Neural cell (in vitro differentiated cells): Measurements from ENCODE around the gene RELN. TPM values are rescaled to one million over a fixed set of nuclear protein-coding genes. Genes with fewer than 3 reads are reported as not detected.
"Not testable (repeated sequence)": the region's sequence is repeated elsewhere in the genome, so short reads cannot be mapped to it uniquely, and the experiment has no call there.

Source experiments
- H2AFZ ChIP-seq: fragments of 200-600, 300-800 bp; sonication (generic), shearing (Covaris generic); 2 replicates; pipeline ENCODE4 v1.6.0; 2014; ENCODE audit warnings: low read depth, mild to moderate bottlenecking, antibody characterized with exemption, low read length, moderate library complexity
- H3F3A ChIP-seq: fragments of 200-600 bp; shearing (Covaris generic); 2 replicates; pipeline ENCODE4 v1.6.1; 2016; ENCODE audit warnings: mild to moderate bottlenecking, moderate library complexity, mixed read lengths, antibody characterized with exemption, low read length; ENCODE audit not compliant: insufficient read depth, poor library complexity, severe bottlenecking
- H3K27ac ChIP-seq: fragments of 200-600, 300-800 bp; sonication (generic), shearing (Covaris generic); 2 replicates; pipeline ENCODE4 v1.5.1; 2014; ENCODE audit warnings: mild to moderate bottlenecking, low read length, moderate library complexity
- H3K27me3 ChIP-seq: fragments of 300-800, 200-600 bp; sonication (generic), shearing (Covaris generic); 2 replicates; pipeline ENCODE4 v1.6.0; 2014; ENCODE audit warnings: mild to moderate bottlenecking, low read depth, low read length, moderate library complexity; ENCODE audit not compliant: insufficient read depth
- H3K36me3 ChIP-seq: fragments of 300-800, 200-600 bp; sonication (generic), shearing (Covaris generic); 2 replicates; pipeline ENCODE4 v1.5.1; 2014; ENCODE audit warnings: mild to moderate bottlenecking, antibody characterized with exemption, low read length, moderate library complexity; ENCODE audit not compliant: insufficient read depth
- H3K4me2 ChIP-seq: fragments of 300-800, 200-600 bp; sonication (generic), shearing (Covaris generic); 2 replicates; pipeline ENCODE4 v1.6.0; 2014; ENCODE audit warnings: mild to moderate bottlenecking, low read length
- H3K4me3 ChIP-seq: fragments of 300-800, 200-600 bp; sonication (generic), shearing (Covaris generic); 2 replicates; pipeline ENCODE4 v1.5.1; 2014; ENCODE audit warnings: mild to moderate bottlenecking, low read length, moderate library complexity
- H3K79me2 ChIP-seq: fragments of 200-600 bp; shearing (Covaris generic); replicated peaks from 2 replicates; pipeline ENCODE4 v1.6.0; 2014; ENCODE audit warnings: mild to moderate bottlenecking, low read length, moderate library complexity; ENCODE audit not compliant: insufficient read depth
- H3K9ac ChIP-seq: fragments of 300-800, 200-600 bp; sonication (generic), shearing (Covaris generic); 2 replicates; pipeline ENCODE4 v1.6.1; 2016; ENCODE audit warnings: mild to moderate bottlenecking, low read length, mixed read lengths
- H3K9me2 ChIP-seq: fragments of 200-600 bp; shearing (Covaris generic); 2 replicates; pipeline ENCODE4 v1.6.1; 2016; ENCODE audit warnings: mild to moderate bottlenecking, low read length, mixed read lengths; ENCODE audit not compliant: insufficient read depth
- H3K9me3 ChIP-seq: fragments of 200-600, 300-800 bp; sonication (generic), shearing (Covaris generic); 2 replicates; pipeline ENCODE4 v1.6.1; 2016; ENCODE audit warnings: mild to moderate bottlenecking, mixed run types, low read length, moderate library complexity, mixed read lengths
- H4K20me1 ChIP-seq: fragments of 200-600 bp; shearing (Covaris generic); 2 replicates; pipeline ENCODE4 v1.6.1; 2016; ENCODE audit warnings: mild to moderate bottlenecking, mixed run types; ENCODE audit not compliant: insufficient read depth
- EP300 ChIP-seq: fragments of 450-650 bp; conservative IDR thresholded peaks from 2 replicates; pipeline ENCODE4 v1.6.1; 2014; ENCODE audit warnings: antibody characterized with exemption, mild to moderate bottlenecking, moderate library complexity; ENCODE audit not compliant: poor library complexity, severe bottlenecking
- EZH2 ChIP-seq: fragments of 200-600, 300-800 bp; shearing (Covaris generic), sonication (generic); IDR thresholded peaks from 2 replicates; pipeline ENCODE4 v1.6.1; 2014; ENCODE audit warnings: antibody characterized with exemption, low read length, borderline replicate concordance, mild to moderate bottlenecking; ENCODE audit not compliant: insufficient read depth, poor library complexity, severe bottlenecking
- MXI1 ChIP-seq: fragments of 450-650 bp; conservative IDR thresholded peaks from 2 replicates; pipeline ENCODE4 v1.6.1; 2014; ENCODE audit warnings: antibody characterized with exemption, mild to moderate bottlenecking; ENCODE audit not compliant: poor library complexity, severe bottlenecking
- POLR2AphosphoS5 ChIP-seq: IDR thresholded peaks from 2 replicates; pipeline ENCODE4 v1.6.1; 2012
- RAD21 ChIP-seq: fragments of 450-650 bp; conservative IDR thresholded peaks from 2 replicates; pipeline ENCODE4 v1.6.1; 2014; ENCODE audit warnings: antibody characterized with exemption, mild to moderate bottlenecking, moderate library complexity
- SMC3 ChIP-seq: fragments of 450-650 bp; conservative IDR thresholded peaks from 2 replicates; pipeline ENCODE4 v1.6.1; 2014; ENCODE audit warnings: antibody characterized with exemption, mild to moderate bottlenecking, moderate library complexity; ENCODE audit not compliant: poor library complexity
- TAF1 ChIP-seq: IDR thresholded peaks from 2 replicates; pipeline ENCODE4 v1.6.1; 2012; ENCODE audit warnings: low read depth
- polyA plus RNA-seq: library from polyadenylated mRNA; depleted of rRNA; stranded (reverse); fragments of >200 nt; gene quantifications from 2 replicates; pipeline ENCODE4 v1.2.3, GENCODE V29; 2014
- TF ChIP-seq, protein P1 (sequence below): fragments of 450-650 bp; IDR thresholded peaks from 2 replicates; pipeline ENCODE4 v1.5.1; 2014; ENCODE audit warnings: antibody characterized with exemption, mild to moderate bottlenecking, moderate library complexity; ENCODE audit not compliant: poor library complexity, severe bottlenecking
- TF ChIP-seq, protein P2 (sequence below): IDR thresholded peaks from 2 replicates; pipeline ENCODE4 v1.6.1; 2012; ENCODE audit warnings: borderline replicate concordance

The RELN gene
- polyA plus RNA-seq, 1 donor from 2014 or later, result 178 TPM

DNA sequence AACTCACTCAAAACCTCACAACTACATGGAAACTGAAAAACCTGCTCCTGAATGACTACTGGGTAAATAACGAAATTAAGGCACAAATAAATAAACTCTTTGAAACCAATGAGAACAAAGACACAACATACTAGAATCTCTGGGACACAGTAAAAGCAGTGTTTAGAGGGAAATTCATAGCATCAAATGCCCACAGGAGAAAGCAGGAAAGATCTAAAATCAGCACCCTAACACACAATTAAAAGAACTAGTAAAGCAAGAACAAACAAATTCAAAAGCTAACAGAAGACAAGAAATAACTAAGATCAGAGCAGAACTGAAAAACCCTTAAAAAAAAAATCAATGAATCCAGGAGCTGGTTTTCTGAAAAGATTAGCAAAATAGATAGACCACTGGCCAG is 202.4 kb downstream of the RELN start:
- H2AFZ ChIP-seq, result not testable (repeated sequence)

DNA sequence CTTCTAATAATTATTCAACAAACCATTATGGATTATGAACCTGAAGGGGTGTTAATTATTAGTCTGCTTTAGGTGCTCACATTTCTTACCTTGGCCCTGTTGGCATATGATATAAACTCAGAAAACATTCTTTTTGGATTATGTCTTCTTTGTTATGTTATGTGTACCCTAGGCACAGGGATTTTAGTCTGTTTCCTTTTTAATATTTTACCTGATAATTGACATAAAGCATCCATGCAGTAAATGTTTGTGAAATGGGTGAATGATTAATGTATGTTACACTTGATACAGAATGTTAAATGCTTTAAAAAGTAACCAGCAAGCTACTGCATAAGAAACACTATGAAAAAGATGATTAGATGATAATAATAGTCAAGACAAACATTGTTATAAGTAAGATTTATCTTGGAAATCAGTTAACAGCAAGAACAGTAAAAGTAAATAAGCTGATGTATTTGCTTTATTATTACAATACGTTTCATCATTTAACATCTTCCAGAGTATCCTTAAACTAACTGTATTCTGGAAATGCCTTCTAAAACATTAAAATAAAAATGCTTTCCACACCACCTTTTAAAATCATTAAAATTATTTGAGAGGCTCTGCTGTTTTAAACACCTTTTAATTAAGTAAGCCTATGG is 204.7 kb downstream of the RELN start:
- no peaks in the 10 kb centered on the region for H3K79me2 ChIP-seq
- no peaks in the 10 kb centered on the region for H4K20me1 ChIP-seq
- no peak overlapping the region for H3K4me3 ChIP-seq
- no peak overlapping the region for H3K27ac ChIP-seq
- no peaks in the 10 kb centered on the region for H3K9me3 ChIP-seq
- no peaks in the 10 kb centered on the region for H3F3A ChIP-seq
- H3K4me2 ChIP-seq, result no peak overlapping the region
- no peaks in the 10 kb centered on the region for H3K9me2 ChIP-seq
- H2AFZ ChIP-seq, result no peak overlapping the region
- no peaks in the 10 kb centered on the region for H3K27me3 ChIP-seq
- H3K36me3 ChIP-seq, result no peaks in the 10 kb centered on the region
- TF ChIP-seq SMC3, result no peak
- no peak for TF ChIP-seq POLR2AphosphoS5
- no peak for TF ChIP-seq TAF1
- TF ChIP-seq MXI1, result no peak
- no peak for TF ChIP-seq EP300
- TF ChIP-seq, protein P1, sequence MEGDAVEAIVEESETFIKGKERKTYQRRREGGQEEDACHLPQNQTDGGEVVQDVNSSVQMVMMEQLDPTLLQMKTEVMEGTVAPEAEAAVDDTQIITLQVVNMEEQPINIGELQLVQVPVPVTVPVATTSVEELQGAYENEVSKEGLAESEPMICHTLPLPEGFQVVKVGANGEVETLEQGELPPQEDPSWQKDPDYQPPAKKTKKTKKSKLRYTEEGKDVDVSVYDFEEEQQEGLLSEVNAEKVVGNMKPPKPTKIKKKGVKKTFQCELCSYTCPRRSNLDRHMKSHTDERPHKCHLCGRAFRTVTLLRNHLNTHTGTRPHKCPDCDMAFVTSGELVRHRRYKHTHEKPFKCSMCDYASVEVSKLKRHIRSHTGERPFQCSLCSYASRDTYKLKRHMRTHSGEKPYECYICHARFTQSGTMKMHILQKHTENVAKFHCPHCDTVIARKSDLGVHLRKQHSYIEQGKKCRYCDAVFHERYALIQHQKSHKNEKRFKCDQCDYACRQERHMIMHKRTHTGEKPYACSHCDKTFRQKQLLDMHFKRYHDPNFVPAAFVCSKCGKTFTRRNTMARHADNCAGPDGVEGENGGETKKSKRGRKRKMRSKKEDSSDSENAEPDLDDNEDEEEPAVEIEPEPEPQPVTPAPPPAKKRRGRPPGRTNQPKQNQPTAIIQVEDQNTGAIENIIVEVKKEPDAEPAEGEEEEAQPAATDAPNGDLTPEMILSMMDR, result no peak
- TF ChIP-seq, protein P2, sequence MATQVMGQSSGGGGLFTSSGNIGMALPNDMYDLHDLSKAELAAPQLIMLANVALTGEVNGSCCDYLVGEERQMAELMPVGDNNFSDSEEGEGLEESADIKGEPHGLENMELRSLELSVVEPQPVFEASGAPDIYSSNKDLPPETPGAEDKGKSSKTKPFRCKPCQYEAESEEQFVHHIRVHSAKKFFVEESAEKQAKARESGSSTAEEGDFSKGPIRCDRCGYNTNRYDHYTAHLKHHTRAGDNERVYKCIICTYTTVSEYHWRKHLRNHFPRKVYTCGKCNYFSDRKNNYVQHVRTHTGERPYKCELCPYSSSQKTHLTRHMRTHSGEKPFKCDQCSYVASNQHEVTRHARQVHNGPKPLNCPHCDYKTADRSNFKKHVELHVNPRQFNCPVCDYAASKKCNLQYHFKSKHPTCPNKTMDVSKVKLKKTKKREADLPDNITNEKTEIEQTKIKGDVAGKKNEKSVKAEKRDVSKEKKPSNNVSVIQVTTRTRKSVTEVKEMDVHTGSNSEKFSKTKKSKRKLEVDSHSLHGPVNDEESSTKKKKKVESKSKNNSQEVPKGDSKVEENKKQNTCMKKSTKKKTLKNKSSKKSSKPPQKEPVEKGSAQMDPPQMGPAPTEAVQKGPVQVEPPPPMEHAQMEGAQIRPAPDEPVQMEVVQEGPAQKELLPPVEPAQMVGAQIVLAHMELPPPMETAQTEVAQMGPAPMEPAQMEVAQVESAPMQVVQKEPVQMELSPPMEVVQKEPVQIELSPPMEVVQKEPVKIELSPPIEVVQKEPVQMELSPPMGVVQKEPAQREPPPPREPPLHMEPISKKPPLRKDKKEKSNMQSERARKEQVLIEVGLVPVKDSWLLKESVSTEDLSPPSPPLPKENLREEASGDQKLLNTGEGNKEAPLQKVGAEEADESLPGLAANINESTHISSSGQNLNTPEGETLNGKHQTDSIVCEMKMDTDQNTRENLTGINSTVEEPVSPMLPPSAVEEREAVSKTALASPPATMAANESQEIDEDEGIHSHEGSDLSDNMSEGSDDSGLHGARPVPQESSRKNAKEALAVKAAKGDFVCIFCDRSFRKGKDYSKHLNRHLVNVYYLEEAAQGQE, result no peak
- TF ChIP-seq RAD21, result no peak
- TF ChIP-seq EZH2, result no peak
- H3K9ac ChIP-seq, result no peak overlapping the region

More for the DNA sequence above, 202.4 kb downstream of the RELN start:
- not testable (repeated sequence) for H3F3A ChIP-seq, H3K9me3 ChIP-seq, H3K9me2 ChIP-seq, H3K27ac ChIP-seq, H3K4me2 ChIP-seq, H3K79me2 ChIP-seq, H3K36me3 ChIP-seq, H4K20me1 ChIP-seq, H3K27me3 ChIP-seq, H3K9ac ChIP-seq, H3K4me3 ChIP-seq
